GM12875 (cell line): Measurements from ENCODE around the gene ASB1.
"Not testable (repeated sequence)": the region's sequence is repeated elsewhere in the genome, so short reads cannot be mapped to it uniquely, and the experiment has no call there.

Experiments used
- H3K4me3 ChIP-seq: one replicate; pipeline ENCODE4 v1.5.1; 2011; ENCODE audit warnings: low read depth, low read length, control low read depth
- CTCF ChIP-seq: IDR thresholded peaks from 2 replicates; pipeline ENCODE4 v1.5.1; 2011; ENCODE audit warnings: low read depth, mild to moderate bottlenecking, control low read depth, inconsistent platforms, low read length, moderate library complexity, borderline replicate concordance; ENCODE audit not compliant: insufficient read depth

Gene ASB1

GRCh38 chr2:238440331-238440730 lies 13.6 kb downstream of the ASB1 start:
- H3K4me3 ChIP-seq: no peak overlapping the region
- TF ChIP-seq CTCF: no peak

GRCh38 chr2:238440767-238441166 lies 14.0 kb downstream of the ASB1 start:
- TF ChIP-seq CTCF: no peak
- H3K4me3 ChIP-seq: no peak overlapping the region

- H3K4me3 ChIP-seq: no peak overlapping the region
- no peak for TF ChIP-seq CTCF
Measured at GRCh38 chr2:238441262-238442114, 14.8 kb downstream of the ASB1 start.

GRCh38 chr2:238442257-238442656 lies 15.5 kb downstream of the ASB1 start:
- not testable (repeated sequence) for H3K4me3 ChIP-seq

GRCh38 chr2:238444242-238444641 lies 17.5 kb downstream of the ASB1 start:
- no peak overlapping the region for H3K4me3 ChIP-seq
- TF ChIP-seq CTCF: no peak

- TF ChIP-seq CTCF: no peak
- no peak overlapping the region for H3K4me3 ChIP-seq
Measured at GRCh38 chr2:238445409-238446190, 18.9 kb downstream of the ASB1 start.

- no peak for TF ChIP-seq CTCF
- no peak overlapping the region for H3K4me3 ChIP-seq
Measured at GRCh38 chr2:238446371-238446770, 19.6 kb downstream of the ASB1 start.
